RCC 7860 (cell line): ENCODE data around the gene DIPK1B.
"Not testable (repeated sequence)": the region's sequence is repeated elsewhere in the genome, so short reads cannot be mapped to it uniquely, and the experiment has no call there.

Source experiments
- DNase-seq: peaks from one replicate; pipeline ENCODE4 v3.0.0-alpha.2; 2015; ENCODE audit warnings: low spot score
- FAIRE-seq: peaks from 2 replicates; lab custom pipeline; 2012; peaks lifted over from hg19 to GRCh38; lab: Jason Lieb, UNC

DIPK1B gene

DNA sequence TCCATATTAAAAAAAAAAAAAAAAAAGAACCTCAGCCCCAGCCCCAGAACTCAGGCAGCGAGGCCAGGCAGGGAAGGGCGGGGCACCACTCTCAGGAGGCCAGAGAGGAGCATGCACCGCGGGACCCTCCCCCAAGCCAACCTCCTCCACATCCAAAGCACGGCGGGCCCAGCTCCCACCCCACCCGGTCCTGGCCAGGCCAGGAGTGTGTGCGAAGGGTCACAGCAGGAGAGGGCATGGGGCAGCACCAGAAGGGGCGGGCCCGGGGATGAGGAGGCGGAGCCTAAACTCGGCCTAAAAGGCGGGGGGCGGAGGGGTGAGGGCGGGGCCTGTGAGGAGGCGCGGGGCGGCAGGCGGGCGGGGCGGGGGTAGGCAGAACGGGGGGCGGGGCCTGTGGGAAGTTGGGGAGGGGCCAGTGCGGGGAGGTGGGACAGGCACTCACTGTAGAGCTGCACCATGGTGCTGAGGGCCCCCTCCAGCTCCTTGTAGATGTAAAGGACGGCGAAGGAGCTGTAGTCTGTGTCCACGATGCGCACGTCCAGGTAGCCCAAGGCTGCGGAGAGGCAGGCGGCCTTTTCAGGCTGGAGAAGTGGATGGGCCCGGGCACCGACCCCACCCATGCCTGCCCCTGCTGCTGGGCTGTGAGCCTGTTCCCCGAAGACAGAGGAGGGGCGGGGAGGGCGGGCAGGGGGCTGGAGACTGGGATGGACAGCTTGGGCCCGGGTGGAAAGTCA, 50.7 kb downstream of the DIPK1B start:
- DNase-seq, result no peak
- no peak for FAIRE-seq

DNA sequence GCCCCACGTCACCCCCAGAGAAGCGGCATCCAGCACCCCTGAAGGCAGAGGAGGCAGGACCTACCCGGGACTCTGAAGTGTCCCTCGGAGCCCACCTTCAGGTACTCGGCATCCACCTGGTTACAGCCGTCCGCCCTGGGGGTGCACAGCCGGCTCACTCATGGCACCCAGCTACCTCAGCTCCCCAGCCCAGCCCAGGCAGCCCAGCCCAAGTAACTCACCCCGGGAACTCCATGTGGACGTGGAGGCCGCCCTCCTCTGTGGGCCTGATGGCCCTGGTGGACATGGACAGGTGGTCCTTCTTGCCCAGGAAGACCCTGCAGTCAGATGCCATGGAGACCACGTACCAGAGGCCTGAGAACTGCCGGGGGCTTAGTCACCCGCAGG, 51.3 kb downstream of the DIPK1B start:
- no peak for DNase-seq
- FAIRE-seq, result no peak

GRCh38 chr9:136764301-136764891, 52.0 kb downstream of the DIPK1B start, which contains the start of gene LCN15:
Gene LCN15, minus strand, starts transcription at chr9:136764518. Its CDS starts 30 bp downstream, at chr9:136764488.
- DNase-seq (no peak), FAIRE-seq (no peak)

GRCh38 chr9:136765041-136765440, 52.7 kb downstream of the DIPK1B start:
- FAIRE-seq (no peak), DNase-seq (no peak)

DNA sequence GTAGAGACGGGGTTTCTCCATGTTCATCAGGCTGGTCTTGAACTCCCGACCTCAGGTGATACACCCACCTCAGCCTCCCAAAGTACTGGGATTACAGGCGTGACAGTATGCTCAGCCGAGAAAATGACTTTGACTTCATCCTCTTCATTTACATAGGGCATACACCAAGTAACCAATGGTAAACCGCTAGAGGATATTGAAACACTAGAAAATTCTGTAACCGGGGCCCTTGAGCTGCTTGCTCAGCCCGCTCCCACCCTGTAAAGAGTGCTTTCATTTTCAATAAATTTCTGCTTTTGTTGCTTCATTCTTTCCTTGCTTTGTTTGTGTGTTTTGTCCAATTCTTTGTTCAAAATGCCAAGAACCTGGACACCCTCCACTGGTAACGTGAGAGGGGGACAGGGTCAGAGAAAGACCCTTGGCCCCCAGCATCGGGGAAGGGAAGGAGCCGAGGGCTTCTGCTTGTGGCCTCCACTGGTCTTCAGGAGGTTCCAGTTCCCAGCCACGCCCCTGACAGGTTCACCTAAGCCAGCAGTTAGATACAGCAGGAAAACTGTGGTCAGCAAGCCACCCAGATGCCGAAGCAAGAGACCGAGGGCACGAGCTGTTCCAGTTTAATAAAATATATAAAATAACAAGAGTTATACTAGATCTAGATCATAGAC, 53.5 kb downstream of the DIPK1B start:
- FAIRE-seq, DNase-seq: not testable (repeated sequence)

DNA sequence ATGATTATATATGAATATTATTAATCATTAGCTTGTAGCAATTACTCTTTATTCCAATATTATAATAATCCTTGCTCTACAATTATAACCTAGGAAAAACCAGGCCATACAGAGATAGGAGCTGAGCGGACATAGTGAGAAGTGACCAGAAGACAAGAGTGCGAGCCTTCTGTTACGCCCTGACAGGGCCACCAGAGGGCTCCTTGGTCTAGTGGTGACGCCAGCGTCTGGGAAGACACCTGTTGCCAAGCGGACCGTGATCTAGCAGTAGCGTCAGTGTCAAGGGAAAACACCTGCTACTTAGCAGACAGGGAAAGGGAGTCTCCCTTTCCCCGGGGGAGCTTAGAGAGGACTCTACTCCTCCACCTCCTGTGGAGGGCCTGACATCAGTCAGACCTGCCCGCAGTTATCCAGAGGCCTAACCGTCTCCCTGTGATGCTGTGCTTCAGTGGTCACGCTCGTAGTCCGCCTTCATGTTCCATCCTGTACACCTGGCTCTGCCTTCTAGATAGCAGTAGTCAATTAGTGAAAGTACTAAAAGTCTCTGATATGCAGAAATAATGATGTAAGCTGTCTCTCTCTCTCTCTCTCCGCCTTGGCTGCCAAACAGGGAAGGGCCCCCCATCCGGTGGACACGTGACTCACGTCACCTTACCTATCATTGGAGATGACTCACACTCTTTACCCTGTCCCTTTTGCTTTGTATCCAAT, 54.2 kb downstream of the DIPK1B start:
- DNase-seq, result peak; percentile 82
- FAIRE-seq, result peak; percentile 86

DNA sequence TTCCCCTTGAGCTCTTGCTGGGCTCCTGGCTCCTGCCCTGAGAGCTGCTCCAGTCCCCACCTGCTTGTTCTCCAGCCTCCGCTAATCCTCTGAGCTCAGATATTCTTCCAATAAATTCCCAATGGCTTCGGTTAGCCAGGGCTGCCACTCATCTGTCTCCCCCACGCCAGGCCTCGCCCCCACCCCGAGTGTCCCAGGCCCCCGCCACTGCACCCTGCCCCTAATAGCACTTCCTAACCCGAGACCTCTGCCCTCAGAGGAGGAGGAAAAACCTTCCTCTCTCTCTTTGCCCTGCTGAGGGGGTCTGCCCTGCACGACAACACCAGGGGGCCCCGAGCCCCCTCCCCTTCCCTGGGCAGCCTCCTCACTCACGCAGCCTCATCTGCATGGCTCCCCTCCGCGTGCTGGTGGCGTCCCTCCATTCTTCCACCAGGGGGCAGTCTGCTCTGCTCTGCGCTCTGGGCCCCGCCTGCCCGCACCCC, 57.4 kb downstream of the DIPK1B start:
- DNase-seq, result no peak
- FAIRE-seq, result no peak

DNA sequence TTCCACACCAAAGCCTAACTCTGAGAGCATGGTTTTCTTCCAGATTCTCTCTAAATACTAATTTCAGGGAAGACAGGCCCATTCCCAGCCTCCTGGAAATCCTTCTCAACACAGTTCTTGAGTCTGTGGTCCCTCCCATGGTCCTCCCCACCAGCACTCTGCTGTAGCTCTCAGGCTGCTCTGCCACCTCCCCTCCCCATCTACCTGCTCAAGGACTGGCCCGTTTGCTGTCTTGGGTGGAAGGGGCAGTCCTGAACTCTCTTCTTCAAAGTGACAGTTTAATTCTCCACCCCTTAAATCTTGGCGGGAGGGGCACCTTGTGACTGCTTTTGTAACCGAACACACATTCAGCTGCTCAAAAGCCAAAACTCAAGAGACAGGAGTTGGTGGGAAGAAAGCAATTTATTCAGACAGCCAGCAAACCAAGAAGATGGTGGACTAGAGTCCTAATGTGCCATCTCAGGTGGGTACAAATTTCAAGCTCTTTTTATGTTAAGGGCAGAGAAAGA, 59.6 kb downstream of the DIPK1B start:
- no peak for DNase-seq
- no peak for FAIRE-seq

GRCh38 chr9:136773386-136774044, 61.1 kb downstream of the DIPK1B start:
- no peak for DNase-seq

More at GRCh38 chr9:136773386-136774044, 61.1 kb downstream of the DIPK1B start:
- FAIRE-seq, result no peak
